SU-DHL-6 (cell line): Measurements from ENCODE around the gene KIF21B.

Experiments
- H2AFZ ChIP-seq: fragments of 200-600 bp; sonication (generic); 2 replicates; pipeline ENCODE4 v1.6.1; 2014; ENCODE audit warnings: low read depth, mild to moderate bottlenecking, moderate library complexity, mixed read lengths, antibody characterized with exemption, low read length; ENCODE audit not compliant: severe bottlenecking
- H3F3A ChIP-seq: fragments of 200-600 bp; shearing (Covaris generic); 2 replicates; pipeline ENCODE4 v1.6.0; 2016; ENCODE audit warnings: antibody characterized with exemption, mild to moderate bottlenecking; ENCODE audit not compliant: insufficient read depth
- H3K27ac ChIP-seq: fragments of 200-600 bp; sonication (generic); 2 replicates; pipeline ENCODE4 v1.5.1; 2016; ENCODE audit warnings: low read depth, mild to moderate bottlenecking, low read length, moderate library complexity, mixed read lengths
- H3K27me3 ChIP-seq: fragments of 200-600 bp; sonication (generic), shearing (Covaris generic); 2 replicates; pipeline ENCODE4 v1.6.0; 2014; ENCODE audit warnings: mild to moderate bottlenecking, low read length
- H3K36me3 ChIP-seq: fragments of 200-600 bp; sonication (generic); 2 replicates; pipeline ENCODE4 v1.6.1; 2014; ENCODE audit warnings: mild to moderate bottlenecking, low read length, mixed read lengths
- H3K4me2 ChIP-seq: fragments of 300-600, 200-600 bp; shearing (Covaris generic), sonication (generic); 2 replicates; pipeline ENCODE4 v1.6.0; 2014; ENCODE audit warnings: low read length, low read depth, mild to moderate bottlenecking; ENCODE audit not compliant: poor library complexity, severe bottlenecking
- H3K4me3 ChIP-seq: fragments of 200-600 bp; sonication (generic); 2 replicates; pipeline ENCODE4 v1.5.1; 2014; ENCODE audit warnings: antibody characterized with exemption, low read length, mild to moderate bottlenecking, mixed read lengths; ENCODE audit not compliant: insufficient read depth, poor library complexity, severe bottlenecking
- H3K79me2 ChIP-seq: fragments of 200-600 bp; sonication (generic); 2 replicates; pipeline ENCODE4 v1.6.1; 2014; ENCODE audit warnings: mild to moderate bottlenecking, low read length, moderate library complexity; ENCODE audit not compliant: insufficient read depth
- H3K9ac ChIP-seq: fragments of 200-600 bp; sonication (generic); 2 replicates; pipeline ENCODE4 v1.7.0; 2014; ENCODE audit warnings: mild to moderate bottlenecking, low read length
- H3K9me2 ChIP-seq: fragments of 200-600 bp; sonication (generic); replicated peaks from 2 replicates; pipeline ENCODE4 v1.6.1; 2014; ENCODE audit warnings: low read length; ENCODE audit not compliant: insufficient read depth
- H3K9me3 ChIP-seq: fragments of 200-600 bp; sonication (generic); 2 replicates; pipeline ENCODE4 v1.6.1; 2014; ENCODE audit warnings: low read length, mixed read lengths; ENCODE audit not compliant: insufficient read depth
- H4K20me1 ChIP-seq: fragments of 200-600 bp; sonication (generic); 2 replicates; pipeline ENCODE4 v1.6.1; 2014; ENCODE audit warnings: low read depth, mild to moderate bottlenecking, antibody characterized with exemption, low read length, moderate library complexity, mixed read lengths
- EZH2phosphoT487 ChIP-seq: fragments of 200-600 bp; sonication (generic), shearing (Covaris generic); conservative IDR thresholded peaks from 2 replicates; pipeline ENCODE4 v1.6.1; 2018; ENCODE audit warnings: mild to moderate bottlenecking, antibody characterized with exemption, low read length, moderate library complexity, mixed read lengths
- TF ChIP-seq, protein P1 (sequence below): fragments of 200-600 bp; sonication (generic); IDR thresholded peaks from one replicate; pipeline ENCODE4 v1.5.1; 2017; ENCODE audit warnings: antibody characterized with exemption, mild to moderate bottlenecking, low read length, moderate library complexity; ENCODE audit not compliant: insufficient read depth, poor library complexity, severe bottlenecking

KIF21B gene

DNA sequence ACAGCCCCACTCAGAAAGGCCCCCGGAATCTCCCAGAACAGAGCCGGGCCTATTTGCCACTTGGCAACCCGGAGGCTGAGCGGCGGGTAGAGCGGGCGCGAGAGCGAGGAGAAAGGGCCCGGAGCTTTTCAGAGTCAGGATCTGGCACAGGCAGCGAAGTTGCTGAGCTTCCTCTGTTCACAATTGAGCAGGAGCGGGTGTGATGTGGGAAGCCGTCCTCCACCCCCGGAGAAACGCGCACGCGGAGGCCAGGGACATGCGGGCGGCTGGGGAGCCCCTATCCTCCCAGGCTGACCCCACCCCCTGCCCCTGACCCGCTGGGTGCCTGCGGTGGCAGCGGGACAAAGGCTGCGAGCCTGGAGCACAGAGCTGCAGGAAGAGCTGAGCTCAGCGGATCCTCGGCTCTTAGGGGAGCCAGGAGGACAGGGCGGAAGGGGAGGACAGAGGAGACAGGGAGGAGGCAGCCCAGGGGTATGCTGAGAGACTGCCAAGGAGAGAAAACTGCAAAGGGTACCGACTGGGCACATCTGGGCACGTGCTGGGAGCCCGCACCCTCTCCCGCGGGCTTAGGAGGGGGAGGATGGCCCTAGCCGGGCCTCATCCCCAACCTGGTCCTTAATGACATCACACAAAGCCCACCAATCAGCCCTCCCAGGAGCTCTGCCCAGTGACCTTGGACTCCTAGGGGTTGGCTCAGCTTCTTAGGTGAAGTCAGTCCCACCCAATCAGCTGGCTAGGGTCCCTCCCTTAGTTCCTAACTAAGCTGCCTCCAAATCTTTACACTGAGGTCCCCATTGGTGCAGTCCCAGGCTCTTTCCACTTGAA lies 9.3 kb downstream of the KIF21B start:
- TF ChIP-seq, protein P1, sequence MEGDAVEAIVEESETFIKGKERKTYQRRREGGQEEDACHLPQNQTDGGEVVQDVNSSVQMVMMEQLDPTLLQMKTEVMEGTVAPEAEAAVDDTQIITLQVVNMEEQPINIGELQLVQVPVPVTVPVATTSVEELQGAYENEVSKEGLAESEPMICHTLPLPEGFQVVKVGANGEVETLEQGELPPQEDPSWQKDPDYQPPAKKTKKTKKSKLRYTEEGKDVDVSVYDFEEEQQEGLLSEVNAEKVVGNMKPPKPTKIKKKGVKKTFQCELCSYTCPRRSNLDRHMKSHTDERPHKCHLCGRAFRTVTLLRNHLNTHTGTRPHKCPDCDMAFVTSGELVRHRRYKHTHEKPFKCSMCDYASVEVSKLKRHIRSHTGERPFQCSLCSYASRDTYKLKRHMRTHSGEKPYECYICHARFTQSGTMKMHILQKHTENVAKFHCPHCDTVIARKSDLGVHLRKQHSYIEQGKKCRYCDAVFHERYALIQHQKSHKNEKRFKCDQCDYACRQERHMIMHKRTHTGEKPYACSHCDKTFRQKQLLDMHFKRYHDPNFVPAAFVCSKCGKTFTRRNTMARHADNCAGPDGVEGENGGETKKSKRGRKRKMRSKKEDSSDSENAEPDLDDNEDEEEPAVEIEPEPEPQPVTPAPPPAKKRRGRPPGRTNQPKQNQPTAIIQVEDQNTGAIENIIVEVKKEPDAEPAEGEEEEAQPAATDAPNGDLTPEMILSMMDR: no peak
- H3K9ac ChIP-seq: no peak overlapping the region
- no peaks in the 10 kb centered on the region for H4K20me1 ChIP-seq

DNA sequence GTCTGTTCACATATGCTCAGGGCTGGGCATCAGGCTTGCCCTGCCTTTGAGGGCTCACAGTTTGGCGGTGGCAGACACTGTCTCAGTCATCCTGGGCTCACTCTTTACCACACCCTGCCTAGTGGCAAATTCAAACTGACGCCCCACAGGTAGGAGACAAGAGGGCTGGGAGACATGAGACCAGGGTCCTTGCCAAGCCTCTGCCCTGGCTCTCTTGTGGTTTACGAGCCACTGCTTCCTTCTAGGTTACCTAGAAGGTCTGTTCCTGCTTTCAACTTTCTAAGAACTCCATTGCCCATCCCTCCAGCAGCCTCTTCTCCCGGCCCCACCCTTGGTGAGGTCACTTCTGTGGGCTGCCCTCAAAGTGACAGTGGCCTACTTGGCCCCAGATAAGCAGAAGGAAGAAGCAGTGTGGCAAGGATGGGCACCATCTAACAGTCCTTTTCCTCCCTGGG lies 10.5 kb downstream of the KIF21B start:
- Histone ChIP-seq H3K4me3 (no peak overlapping the region), H4K20me1 (no peaks in the 10 kb centered on the region), H3F3A (no peaks in the 10 kb centered on the region), H2AFZ (no peak overlapping the region), H3K9me2 (no peaks in the 10 kb centered on the region), H3K4me2 (no peak overlapping the region), H3K27ac (no peak overlapping the region), H3K9ac (no peak overlapping the region), H3K79me2 (no peaks in the 10 kb centered on the region), H3K9me3 (no peaks in the 10 kb centered on the region), H3K36me3 (no peaks in the 10 kb centered on the region), H3K27me3 (no peaks in the 10 kb centered on the region)
- TF ChIP-seq EZH2phosphoT487: no peak
- TF ChIP-seq, protein P1: no peak

More for the DNA sequence above, 9.3 kb downstream of the KIF21B start:
- Histone ChIP-seq H3K4me3 (no peak overlapping the region), H3K27ac (no peak overlapping the region), H3K36me3 (no peaks in the 10 kb centered on the region), H3K9me3 (no peaks in the 10 kb centered on the region), H3K79me2 (no peaks in the 10 kb centered on the region), H3F3A (no peaks in the 10 kb centered on the region), H3K27me3 (no peaks in the 10 kb centered on the region), H3K4me2 (no peak overlapping the region), H3K9me2 (no peaks in the 10 kb centered on the region), H2AFZ (no peak overlapping the region)

DNA sequence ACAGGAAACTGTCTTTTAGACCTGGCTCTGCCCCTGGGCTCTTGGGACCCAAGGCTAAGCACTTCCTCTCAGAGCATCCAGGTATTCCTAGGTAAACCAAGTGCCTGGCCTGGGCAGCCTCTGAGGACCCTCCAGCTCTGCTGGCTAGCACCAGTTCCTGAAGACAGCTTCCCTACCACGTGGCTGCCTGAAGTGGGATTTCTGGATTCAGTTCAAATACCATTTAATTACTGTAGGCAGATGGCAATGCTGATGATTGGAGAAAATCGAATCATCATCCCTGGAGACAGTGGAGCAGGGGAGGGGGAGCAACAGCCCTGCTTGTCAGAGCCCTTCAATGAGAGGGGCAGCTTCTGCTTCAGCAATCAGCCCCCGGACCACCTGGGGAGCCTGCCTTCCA lies 11.9 kb downstream of the KIF21B start:
- no peaks in the 10 kb centered on the region for H3K9me2 ChIP-seq
- H3K9ac ChIP-seq: no peak overlapping the region
- no peaks in the 10 kb centered on the region for H3K36me3 ChIP-seq
- no peaks in the 10 kb centered on the region for H3F3A ChIP-seq
- H3K4me3 ChIP-seq: no peak overlapping the region
- H2AFZ ChIP-seq: no peak overlapping the region
- H3K9me3 ChIP-seq: no peaks in the 10 kb centered on the region
- no peaks in the 10 kb centered on the region for H3K27me3 ChIP-seq
- H4K20me1 ChIP-seq: no peaks in the 10 kb centered on the region
- TF ChIP-seq EZH2phosphoT487: no peak
- TF ChIP-seq, protein P1: no peak
- H3K4me2 ChIP-seq: no peak overlapping the region
- no peak overlapping the region for H3K27ac ChIP-seq
- H3K79me2 ChIP-seq: no peaks in the 10 kb centered on the region
